ENCODE measurements around the gene CTAG1B.
"Not testable (repeated sequence)": the region's sequence is repeated elsewhere in the genome, so short reads cannot be mapped to it uniquely, and the experiment has no call there.

The CTAG1B gene

GRCh38 chrX:154582994-154583393 lies 36.1 kb downstream of the CTAG1B start:
- not testable (repeated sequence) for DNase-seq (ENCODE audit: low spot score)

GRCh38 chrX:154575076-154575475 lies 44.0 kb downstream of the CTAG1B start:
- not testable (repeated sequence) for DNase-seq (ENCODE audit: low spot score)

- not testable (repeated sequence) for DNase-seq (ENCODE audit: low spot score)
Observed at GRCh38 chrX:154573061-154573460, 46.0 kb downstream of the CTAG1B start.

DNA sequence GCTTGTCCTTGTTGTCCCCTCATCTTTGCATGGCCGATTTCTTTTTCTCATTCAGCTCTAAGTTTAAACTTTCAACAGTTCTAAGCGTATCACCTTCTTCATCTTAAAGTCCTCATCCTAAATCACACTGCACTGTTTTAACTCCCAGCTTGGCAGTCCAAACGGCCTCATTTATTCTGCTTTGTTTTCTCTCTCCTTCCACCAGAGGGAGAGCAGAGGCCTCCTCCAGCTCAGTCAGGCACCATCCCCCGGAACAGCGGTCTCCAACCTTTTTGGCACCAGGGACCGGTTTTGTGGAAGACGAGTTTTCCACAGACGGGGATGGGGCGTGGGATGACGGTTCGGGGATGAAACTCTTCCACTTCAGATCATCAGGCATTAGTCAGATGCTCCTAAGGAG lies 48.7 kb downstream of the CTAG1B start:
- DNase-seq (ENCODE audit: low spot score) = not testable (repeated sequence)

Measured in Ammon's horn (tissue), 1 donor.